Astrocyte of the cerebellum (primary cell): ENCODE data around the gene METTL13.

Experiments used
- DNase-seq: peaks from one replicate; pipeline ENCODE4 v3.0.0-alpha.2; 2011; ENCODE audit warnings: low read depth
- H3K4me3 ChIP-seq: 2 replicates; pipeline ENCODE4 v1.5.1; 2011; ENCODE audit warnings: mild to moderate bottlenecking, low read depth, low read length, moderate library complexity
- CTCF ChIP-seq: IDR thresholded peaks from 2 replicates; pipeline ENCODE4 v1.5.1; 2012; ENCODE audit warnings: low read length, low read depth, moderate library complexity, mild to moderate bottlenecking; ENCODE audit errors: missing control alignments
- in situ Hi-C: cut with HindIII; loops from 2 replicates; pipeline ENCODE4 v1.10.0; 2017; ENCODE audit warnings: low sequenced_read_pairs

Gene METTL13

GRCh38 chr1:171741872-171742576, 39.4 kb upstream of the METTL13 start, which contains the start of gene VAMP4:
Gene VAMP4 (minus strand): TSS chr1:171742065. CDS start chr1:171738414, 3,651 bp downstream.
- TF ChIP-seq CTCF, result no peak
- in situ Hi-C loops, result no loop called here
- H3K4me3 ChIP-seq, result peak within 1 kb of the TSS; percentile 90
- peak; percentile 37 for DNase-seq

- DNase-seq, result no peak
- in situ Hi-C loops, result no loop called here
- TF ChIP-seq CTCF, result no peak
- peak overlapping the region; percentile 90 for H3K4me3 ChIP-seq
Observed at GRCh38 chr1:171742577-171742922, 38.9 kb upstream of the METTL13 start.

- no peak for TF ChIP-seq CTCF
- H3K4me3 ChIP-seq, result peak overlapping the region; percentile 90
- in situ Hi-C loops, result no loop called here
- DNase-seq, result peak; percentile 41
Observed at GRCh38 chr1:171743081-171743870, 38.2 kb upstream of the METTL13 start.

GRCh38 chr1:171744986-171745385, 36.5 kb upstream of the METTL13 start:
- in situ Hi-C loops, result no loop called here
- DNase-seq, result no peak
- no peak for TF ChIP-seq CTCF
- no peak overlapping the region for H3K4me3 ChIP-seq

GRCh38 chr1:171748651-171749050, 32.8 kb upstream of the METTL13 start:
- no peak for TF ChIP-seq CTCF
- H3K4me3 ChIP-seq, result no peak overlapping the region
- in situ Hi-C loops, result no loop called here
- DNase-seq, result no peak

- in situ Hi-C loops, result no loop called here
- DNase-seq, result no peak
- H3K4me3 ChIP-seq, result no peak overlapping the region
- TF ChIP-seq CTCF, result no peak
Observed at GRCh38 chr1:171751221-171751620, 30.2 kb upstream of the METTL13 start.
